ENCODE measurements around the gene PLA2G12A. TPM values are rescaled to one million over a fixed set of nuclear protein-coding genes. Genes with fewer than 3 reads are reported as not detected.

PLA2G12A gene
- polyA plus RNA-seq, 1 of the 3 experiments (the other 2 are of a cell fraction): 7.9 TPM

GRCh38 chr4:109675843-109676242 is 54.0 kb downstream of the PLA2G12A start:
- Histone ChIP-seq H3K79me2 (ENCODE audit: insufficient read depth) (no peaks in the 10 kb centered on the region), H2AFZ (ENCODE audit: low read depth) (no peak overlapping the region)

GRCh38 chr4:109675181-109675580 is 54.7 kb downstream of the PLA2G12A start:
- no peaks in the 10 kb centered on the region for H3F3A ChIP-seq (replicated peaks; ENCODE audit: insufficient read depth)
- no peaks in the 10 kb centered on the region for H3K36me3 ChIP-seq (replicated peaks in 1 of 2; ENCODE audit: control insufficient read depth in 1 of 2, insufficient read depth in 2 of 2, low read length in 1 of 2)
- H3K9ac ChIP-seq: no peak overlapping the region
- H3K27ac ChIP-seq (ENCODE audit: low read depth in 2 of 2, low read length in 1 of 2): no peak overlapping the region
- DNase-seq: no peak
- no peaks in the 10 kb centered on the region for H3K9me3 ChIP-seq
- 89% methylated on average over 3 of the region's 3 CpGs for WGBS (ENCODE audit: low lambda C conversion rate)
- no peaks in the 10 kb centered on the region for H3K27me3 ChIP-seq (ENCODE audit: insufficient read depth)
- H2AFZ ChIP-seq (ENCODE audit: low read depth): no peak overlapping the region
- CTCF ChIA-PET: no interaction called here
- POLR2A ChIA-PET: no interaction called here
- H4K20me1 ChIP-seq (ENCODE audit: insufficient read depth): no peaks in the 10 kb centered on the region
- TF ChIP-seq GATA2 (CRISPR knock-in tag; IDR thresholded peaks at IDR 0.05) (no peak), NFIC (IDR thresholded peaks at IDR 0.05; ENCODE audit: borderline replicate concordance) (no peak), EP300 (IDR thresholded peaks at IDR 0.05; ENCODE audit: borderline replicate concordance in 1 of 2, low read depth in 1 of 2, low read length in 1 of 2) (no peak), RFX5 (IDR thresholded peaks at IDR 0.05; ENCODE audit: low read length) (no peak)
- no peak overlapping the region for H3K4me2 ChIP-seq
- no peaks in the 10 kb centered on the region for H3K79me2 ChIP-seq (ENCODE audit: insufficient read depth)
- H3K9me2 ChIP-seq: no peaks in the 10 kb centered on the region
- no peak overlapping the region for H3K4me3 ChIP-seq (ENCODE audit: low read depth in 2 of 2, low read length in 1 of 2)
- H3K4me1 ChIP-seq (ENCODE audit: control insufficient read depth in 1 of 2, insufficient read depth in 2 of 2, low read depth in 1 of 2, low read length in 1 of 2): no peaks in the 10 kb centered on the region

More at GRCh38 chr4:109675843-109676242, 54.0 kb downstream of the PLA2G12A start:
- no peaks in the 10 kb centered on the region for H3K27me3 ChIP-seq (ENCODE audit: insufficient read depth)
- POLR2A ChIA-PET: no interaction called here
- no peaks in the 10 kb centered on the region for H3K36me3 ChIP-seq (replicated peaks in 1 of 2; ENCODE audit: control insufficient read depth in 1 of 2, insufficient read depth in 2 of 2, low read length in 1 of 2)
- no peak overlapping the region for H3K9ac ChIP-seq
- TF ChIP-seq TCF12 (IDR thresholded peaks at IDR 0.05): no peak
- no peak for TF ChIP-seq IRF3 (IDR thresholded peaks at IDR 0.05; ENCODE audit: low read depth, low read length)
- no peak for TF ChIP-seq EZH2phosphoT487 (IDR thresholded peaks at IDR 0.05; ENCODE audit: borderline replicate concordance, low read depth)
- TF ChIP-seq RXRA (IDR thresholded peaks at IDR 0.05; ENCODE audit: borderline replicate concordance, low read depth): no peak
- no peak for TF ChIP-seq PBX3 (IDR thresholded peaks at IDR 0.05)
- no peak for TF ChIP-seq SMC3 (IDR thresholded peaks at IDR 0.05; ENCODE audit: low read depth, low read length)
- no peak for TF ChIP-seq JUND (IDR thresholded peaks at IDR 0.05)
- H3K4me3 ChIP-seq (ENCODE audit: low read depth in 2 of 2, low read length in 1 of 2): no peak overlapping the region
- CTCF ChIA-PET: no interaction called here
- no peaks in the 10 kb centered on the region for H4K20me1 ChIP-seq (ENCODE audit: insufficient read depth)
- 90% methylated on average over 1 of the region's 1 CpG for WGBS (ENCODE audit: low lambda C conversion rate)
- no peaks in the 10 kb centered on the region for H3F3A ChIP-seq (replicated peaks; ENCODE audit: insufficient read depth)
- no peaks in the 10 kb centered on the region for H3K9me3 ChIP-seq
- no peak overlapping the region for H3K4me2 ChIP-seq
- DNase-seq: no peak
- no peaks in the 10 kb centered on the region for H3K9me2 ChIP-seq
- H3K4me1 ChIP-seq (ENCODE audit: control insufficient read depth in 1 of 2, insufficient read depth in 2 of 2, low read depth in 1 of 2, low read length in 1 of 2): no peaks in the 10 kb centered on the region
- H3K27ac ChIP-seq (ENCODE audit: low read depth in 2 of 2, low read length in 1 of 2): no peak overlapping the region

GRCh38 chr4:109673303-109673702 is 56.6 kb downstream of the PLA2G12A start:
- Histone ChIP-seq H3K27ac (ENCODE audit: low read depth in 2 of 2, low read length in 1 of 2) (no peak overlapping the region), H4K20me1 (ENCODE audit: insufficient read depth) (no peaks in the 10 kb centered on the region), H3K9ac (no peak overlapping the region), H3K4me2 (no peak overlapping the region), H3F3A (replicated peaks; ENCODE audit: insufficient read depth) (no peaks in the 10 kb centered on the region), H3K9me2 (no peaks in the 10 kb centered on the region), H3K27me3 (ENCODE audit: insufficient read depth) (no peaks in the 10 kb centered on the region), H3K4me3 (ENCODE audit: low read depth in 2 of 2, low read length in 1 of 2) (no peak overlapping the region), H3K4me1 (ENCODE audit: control insufficient read depth in 1 of 2, insufficient read depth in 2 of 2, low read depth in 1 of 2, low read length in 1 of 2) (no peaks in the 10 kb centered on the region), H2AFZ (ENCODE audit: low read depth) (no peak overlapping the region), H3K36me3 (replicated peaks in 1 of 2; ENCODE audit: control insufficient read depth in 1 of 2, insufficient read depth in 2 of 2, low read length in 1 of 2) (no peaks in the 10 kb centered on the region), H3K9me3 (no peaks in the 10 kb centered on the region), H3K79me2 (ENCODE audit: insufficient read depth) (no peaks in the 10 kb centered on the region)
- 86% methylated on average over 1 of the region's 1 CpG for WGBS (ENCODE audit: low lambda C conversion rate)
- TF ChIP-seq USF2 (IDR thresholded peaks at IDR 0.05; ENCODE audit: borderline replicate concordance, low read depth, low read length) (no peak), MEF2A (IDR thresholded peaks at IDR 0.05; ENCODE audit: borderline replicate concordance, low read depth) (no peak), SMC3 (IDR thresholded peaks at IDR 0.05; ENCODE audit: low read depth, low read length) (no peak), GATA2 (CRISPR knock-in tag; IDR thresholded peaks at IDR 0.05) (no peak), RXRA (IDR thresholded peaks at IDR 0.05; ENCODE audit: borderline replicate concordance, low read depth) (no peak)
- POLR2A ChIA-PET: no interaction called here
- CTCF ChIA-PET: no interaction called here
- no peak for DNase-seq

All from SK-N-SH (cell line).